GM18951 (cell line): ENCODE data around the gene KCNK17.

ENCODE experiments used
- POLR2A ChIP-seq: IDR thresholded peaks from 4 replicates; pipeline ENCODE4 v1.6.1; 2011; ENCODE audit warnings: mild to moderate bottlenecking; ENCODE audit not compliant: insufficient read length, insufficient read depth; ENCODE audit errors: extremely low read depth
- in situ Hi-C: fragments of 300-500 bp; cut with MboI; formaldehyde crosslinking; loops from one replicate; pipeline ENCODE4 v1.12.0; 2022; ENCODE audit warnings: low sequenced_read_pairs, mixed read lengths, inconsistent platforms; ENCODE audit not compliant: unreplicated experiment

Gene KCNK17, protein sequence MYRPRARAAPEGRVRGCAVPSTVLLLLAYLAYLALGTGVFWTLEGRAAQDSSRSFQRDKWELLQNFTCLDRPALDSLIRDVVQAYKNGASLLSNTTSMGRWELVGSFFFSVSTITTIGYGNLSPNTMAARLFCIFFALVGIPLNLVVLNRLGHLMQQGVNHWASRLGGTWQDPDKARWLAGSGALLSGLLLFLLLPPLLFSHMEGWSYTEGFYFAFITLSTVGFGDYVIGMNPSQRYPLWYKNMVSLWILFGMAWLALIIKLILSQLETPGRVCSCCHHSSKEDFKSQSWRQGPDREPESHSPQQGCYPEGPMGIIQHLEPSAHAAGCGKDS

GRCh38 chr6:39314273-39314795, at the start of gene KCNK17:
Gene KCNK17 (minus strand): TSS chr6:39314419. CDS start chr6:39314320, 99 bp downstream.
- in situ Hi-C loops, result no loop called here
- no peak for TF ChIP-seq POLR2A

DNA sequence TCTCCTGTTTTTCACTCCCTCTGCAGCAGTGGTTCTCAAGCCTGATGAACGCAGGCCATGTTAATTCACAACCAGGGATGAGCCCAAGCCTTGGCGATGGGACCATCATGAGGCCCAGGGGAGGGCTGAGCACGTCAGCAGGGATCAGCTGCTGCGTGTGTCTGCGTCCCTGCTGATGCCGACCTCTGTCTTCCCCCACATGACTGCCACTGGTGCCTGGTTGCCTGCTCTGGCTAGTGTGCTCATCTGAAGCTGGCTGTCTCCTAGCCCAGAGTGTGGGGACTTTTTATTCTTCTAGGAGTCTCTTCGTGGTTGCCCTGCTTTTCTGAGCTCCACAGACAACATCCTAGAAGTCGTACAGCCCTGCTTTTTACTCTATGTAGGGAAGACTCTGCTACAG, 49.1 kb upstream of the KCNK17 start:
- in situ Hi-C loops, result loop anchor here (25.0 kb wide), 1 partner anchor 924 kb away; no protein-coding TSS in a partner anchor
- no peak for TF ChIP-seq POLR2A

DNA sequence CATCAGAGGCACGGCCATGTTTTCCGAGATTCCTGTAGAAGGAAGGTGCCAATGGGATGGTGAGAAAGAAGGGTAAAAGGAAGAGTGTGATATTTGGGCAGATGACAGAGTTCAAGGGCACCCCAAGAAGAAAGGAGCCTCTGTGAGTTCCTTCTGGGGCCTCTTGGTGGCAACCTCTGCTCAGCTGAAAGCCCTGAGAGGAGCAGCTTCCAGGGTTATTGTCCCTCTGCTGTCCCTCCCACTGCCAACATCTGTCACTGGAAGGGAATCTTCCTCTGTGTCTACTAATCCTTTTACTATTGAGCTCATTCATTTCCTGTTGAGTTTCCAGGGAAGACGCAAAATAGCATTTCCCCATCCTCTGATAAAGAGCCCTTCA, 48.3 kb upstream of the KCNK17 start:
- in situ Hi-C loops, result loop anchor here (25.0 kb wide), 1 partner anchor 925 kb away; no protein-coding TSS in a partner anchor
- TF ChIP-seq POLR2A, result no peak

GRCh38 chr6:39361657-39362486, 47.7 kb upstream of the KCNK17 start:
- in situ Hi-C loops, result loop anchor here (25.0 kb wide), 1 partner anchor 925 kb away; no protein-coding TSS in a partner anchor
- no peak for TF ChIP-seq POLR2A

GRCh38 chr6:39360378-39360777, 46.2 kb upstream of the KCNK17 start:
- in situ Hi-C loops, result loop anchor here (25.0 kb wide), 1 partner anchor 927 kb away; no protein-coding TSS in a partner anchor
- no peak for TF ChIP-seq POLR2A

DNA sequence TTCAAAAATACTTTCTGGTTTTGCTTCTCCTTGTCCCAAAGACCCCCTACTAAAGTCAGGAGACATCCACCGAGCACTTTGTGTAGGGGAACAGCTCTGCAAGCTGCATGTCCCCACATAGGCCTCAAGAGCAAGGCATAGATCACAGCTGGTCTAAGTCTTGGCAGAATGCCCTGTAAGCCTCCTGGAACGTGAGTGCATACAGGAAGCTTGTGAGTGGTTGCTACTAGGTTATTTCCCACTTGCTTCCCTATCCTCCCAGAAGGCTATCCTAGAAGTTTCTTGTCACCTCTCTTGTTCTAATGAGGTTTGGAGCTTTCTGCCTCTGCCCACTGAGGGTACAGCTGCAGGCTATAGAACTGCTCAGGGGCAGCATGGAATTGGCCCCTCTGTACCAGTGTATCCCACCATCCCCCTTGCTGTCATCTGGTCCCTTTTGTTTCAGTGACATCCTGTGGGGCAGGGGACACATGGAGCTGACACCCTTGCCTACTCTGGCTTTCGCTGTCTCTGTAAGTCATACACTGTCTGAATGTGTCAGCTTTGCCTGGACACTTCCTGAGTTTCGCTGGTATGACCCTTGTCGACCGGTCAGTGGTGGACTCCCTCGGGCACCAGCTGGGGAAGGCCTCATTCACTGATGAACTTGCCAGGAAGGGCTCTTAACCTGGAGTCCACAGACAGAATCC, 43.9 kb upstream of the KCNK17 start:
- TF ChIP-seq POLR2A, result no peak
- in situ Hi-C loops, result loop anchor here (25.0 kb wide), 1 partner anchor 929 kb away; no protein-coding TSS in a partner anchor

- in situ Hi-C loops, result loop anchor here (25.0 kb wide), 1 partner anchor 933 kb away; no protein-coding TSS in a partner anchor
- no peak for TF ChIP-seq POLR2A
Observed at GRCh38 chr6:39353698-39354315, 39.6 kb upstream of the KCNK17 start.

DNA sequence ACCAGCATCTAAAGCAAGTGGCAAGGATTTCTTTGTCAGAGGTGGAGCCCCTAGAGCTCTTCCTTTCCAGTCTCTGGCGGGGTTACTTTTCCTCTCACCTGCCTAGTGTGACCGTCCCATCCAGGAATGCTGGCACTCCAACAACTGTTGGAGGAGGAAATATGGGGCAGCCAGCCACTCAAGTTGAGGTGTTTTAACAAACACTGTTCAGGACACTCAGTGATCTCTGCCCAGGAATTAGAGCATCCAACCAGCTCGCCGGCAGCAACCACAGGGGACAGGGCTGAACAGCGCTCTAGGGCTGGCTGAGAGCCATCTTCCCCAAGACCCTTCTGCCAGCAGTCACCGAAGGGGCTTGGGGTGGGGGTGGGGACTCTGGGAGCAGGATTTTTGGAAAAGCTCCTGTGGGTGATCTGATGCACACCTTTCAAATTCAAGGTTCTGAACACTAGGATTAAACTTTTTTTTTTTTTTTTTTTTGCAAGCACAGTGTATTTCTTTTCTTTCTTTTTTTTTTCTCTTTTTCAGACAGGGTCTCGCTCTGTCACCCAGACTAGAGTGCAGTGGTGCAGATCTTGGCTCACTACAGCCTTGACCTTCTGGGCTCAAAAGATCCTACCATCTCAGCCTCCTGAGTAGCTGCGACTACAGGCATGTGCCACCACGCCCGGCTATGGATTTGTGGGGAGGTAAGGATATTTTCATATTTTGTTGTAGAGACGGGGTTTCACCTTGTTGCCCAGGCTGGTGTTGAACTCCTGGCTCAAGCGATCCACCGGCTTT, 36.7 kb upstream of the KCNK17 start:
- TF ChIP-seq POLR2A, result no peak
- in situ Hi-C loops, result loop anchor here (25.0 kb wide), 1 partner anchor 936 kb away; no protein-coding TSS in a partner anchor

- no peak for TF ChIP-seq POLR2A
Observed at GRCh38 chr6:39348740-39349139, 34.5 kb upstream of the KCNK17 start.

GRCh38 chr6:39347906-39348585, 33.8 kb upstream of the KCNK17 start:
- TF ChIP-seq POLR2A, result no peak
- in situ Hi-C loops, result no loop called here

More at GRCh38 chr6:39348740-39349139, 34.5 kb upstream of the KCNK17 start:
- in situ Hi-C loops, result no loop called here

- in situ Hi-C loops, result no loop called here
- no peak for TF ChIP-seq POLR2A
Observed at GRCh38 chr6:39347206-39347605, 33.0 kb upstream of the KCNK17 start.
